ENCODE data around the gene SPN.
"Not testable (repeated sequence)": the region's sequence is repeated elsewhere in the genome, so short reads cannot be mapped to it uniquely, and the experiment has no call there.

Gene SPN

DNA sequence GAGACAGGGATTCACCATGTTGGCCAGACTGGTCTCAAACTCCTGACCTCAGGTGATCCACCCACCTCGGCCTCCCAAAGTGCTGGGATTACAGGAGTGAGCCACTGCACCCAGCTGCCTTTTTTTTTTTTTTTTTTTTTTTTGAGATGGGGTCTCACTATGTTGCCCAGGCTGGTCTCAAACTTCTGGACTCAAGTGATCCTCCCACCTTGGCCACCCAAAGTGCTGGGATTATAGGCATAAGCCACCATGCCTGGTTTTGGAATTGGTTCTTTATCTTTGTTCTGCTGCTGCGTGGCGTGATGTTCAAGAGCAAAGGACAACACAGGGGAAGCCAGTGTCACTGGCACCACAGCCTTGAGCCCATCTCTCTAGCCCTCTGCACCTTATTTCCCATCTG is 32.6 kb downstream of the SPN start:
- H3K36me3 ChIP-seq (ENCODE audit: control insufficient read depth in 2 of 2, insufficient read depth in 1 of 2, low read length in 2 of 2); H3K4me3 ChIP-seq (ENCODE audit: low read depth, low read length); POLR2A ChIA-PET; H3K9me3 ChIP-seq (ENCODE audit: control insufficient read depth, insufficient read depth, low read depth, low read length); H3K4me1 ChIP-seq (ENCODE audit: control insufficient read depth, insufficient read depth, low read length); H3K27ac ChIP-seq (ENCODE audit: extremely low read depth, low read depth, low read length): not testable (repeated sequence)
- CTCF ChIA-PET, result interaction anchor here (0.6 to 0.7 kb wide), 2 partner anchors 30 to 792 kb away, joined by 3 to 5 read pairs; no protein-coding TSS in a partner anchor
- peak; percentile 60; the same call in 1 of the 2 replicates for TF ChIP-seq ZNF121 (tag by site-specific recombination; IDR thresholded peaks at IDR 0.05)

DNA sequence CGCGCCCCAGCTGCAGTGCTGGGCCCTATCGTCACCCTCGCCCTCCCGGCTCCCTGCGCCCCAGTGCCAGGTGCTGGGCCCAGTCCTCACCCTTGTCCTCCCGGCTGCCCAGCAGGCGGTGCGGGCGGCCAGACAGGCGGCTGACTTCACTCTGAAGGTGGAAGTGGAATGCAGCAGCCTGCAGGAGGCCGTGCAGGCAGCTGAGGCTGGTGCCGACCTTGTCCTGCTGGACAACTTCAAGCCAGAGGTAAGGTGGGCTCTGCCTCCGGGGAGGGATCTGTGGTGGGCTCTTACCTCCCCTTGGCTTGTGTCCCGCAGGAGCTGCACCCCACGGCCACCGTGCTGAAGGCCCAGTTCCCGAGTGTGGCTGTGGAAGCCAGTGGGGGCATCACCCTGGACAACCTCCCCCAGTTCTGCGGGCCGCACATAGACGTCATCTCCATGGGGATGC is 33.9 kb downstream of the SPN start:
- TF ChIP-seq, protein P1, sequence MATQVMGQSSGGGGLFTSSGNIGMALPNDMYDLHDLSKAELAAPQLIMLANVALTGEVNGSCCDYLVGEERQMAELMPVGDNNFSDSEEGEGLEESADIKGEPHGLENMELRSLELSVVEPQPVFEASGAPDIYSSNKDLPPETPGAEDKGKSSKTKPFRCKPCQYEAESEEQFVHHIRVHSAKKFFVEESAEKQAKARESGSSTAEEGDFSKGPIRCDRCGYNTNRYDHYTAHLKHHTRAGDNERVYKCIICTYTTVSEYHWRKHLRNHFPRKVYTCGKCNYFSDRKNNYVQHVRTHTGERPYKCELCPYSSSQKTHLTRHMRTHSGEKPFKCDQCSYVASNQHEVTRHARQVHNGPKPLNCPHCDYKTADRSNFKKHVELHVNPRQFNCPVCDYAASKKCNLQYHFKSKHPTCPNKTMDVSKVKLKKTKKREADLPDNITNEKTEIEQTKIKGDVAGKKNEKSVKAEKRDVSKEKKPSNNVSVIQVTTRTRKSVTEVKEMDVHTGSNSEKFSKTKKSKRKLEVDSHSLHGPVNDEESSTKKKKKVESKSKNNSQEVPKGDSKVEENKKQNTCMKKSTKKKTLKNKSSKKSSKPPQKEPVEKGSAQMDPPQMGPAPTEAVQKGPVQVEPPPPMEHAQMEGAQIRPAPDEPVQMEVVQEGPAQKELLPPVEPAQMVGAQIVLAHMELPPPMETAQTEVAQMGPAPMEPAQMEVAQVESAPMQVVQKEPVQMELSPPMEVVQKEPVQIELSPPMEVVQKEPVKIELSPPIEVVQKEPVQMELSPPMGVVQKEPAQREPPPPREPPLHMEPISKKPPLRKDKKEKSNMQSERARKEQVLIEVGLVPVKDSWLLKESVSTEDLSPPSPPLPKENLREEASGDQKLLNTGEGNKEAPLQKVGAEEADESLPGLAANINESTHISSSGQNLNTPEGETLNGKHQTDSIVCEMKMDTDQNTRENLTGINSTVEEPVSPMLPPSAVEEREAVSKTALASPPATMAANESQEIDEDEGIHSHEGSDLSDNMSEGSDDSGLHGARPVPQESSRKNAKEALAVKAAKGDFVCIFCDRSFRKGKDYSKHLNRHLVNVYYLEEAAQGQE (tag by site-specific recombination; IDR thresholded peaks at IDR 0.05), result no peak
- TF ChIP-seq, protein P2, sequence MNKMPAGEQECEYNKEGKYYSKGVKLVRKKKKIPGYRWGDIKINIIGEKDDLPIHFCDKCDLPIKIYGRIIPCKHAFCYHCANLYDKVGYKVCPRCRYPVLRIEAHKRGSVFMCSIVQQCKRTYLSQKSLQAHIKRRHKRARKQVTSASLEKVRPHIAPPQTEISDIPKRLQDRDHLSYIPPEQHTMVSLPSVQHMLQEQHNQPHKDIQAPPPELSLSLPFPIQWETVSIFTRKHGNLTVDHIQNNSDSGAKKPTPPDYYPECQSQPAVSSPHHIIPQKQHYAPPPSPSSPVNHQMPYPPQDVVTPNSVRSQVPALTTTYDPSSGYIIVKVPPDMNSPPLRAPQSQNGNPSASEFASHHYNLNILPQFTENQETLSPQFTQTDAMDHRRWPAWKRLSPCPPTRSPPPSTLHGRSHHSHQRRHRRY (tag by site-specific recombination; IDR thresholded peaks at IDR 0.05), result no peak
- no peak for TF ChIP-seq ZNF133 (tag by site-specific recombination; IDR thresholded peaks at IDR 0.05)
- no peak; the same call in 1 of the 2 replicates for TF ChIP-seq SCRT2 (tag by site-specific recombination; IDR thresholded peaks at IDR 0.05)
- no peak for TF ChIP-seq ZNF140 (tag by site-specific recombination; IDR thresholded peaks at IDR 0.05)
- no peak for TF ChIP-seq YY2 (tag by site-specific recombination; IDR thresholded peaks at IDR 0.05)
- TF ChIP-seq, protein P3, sequence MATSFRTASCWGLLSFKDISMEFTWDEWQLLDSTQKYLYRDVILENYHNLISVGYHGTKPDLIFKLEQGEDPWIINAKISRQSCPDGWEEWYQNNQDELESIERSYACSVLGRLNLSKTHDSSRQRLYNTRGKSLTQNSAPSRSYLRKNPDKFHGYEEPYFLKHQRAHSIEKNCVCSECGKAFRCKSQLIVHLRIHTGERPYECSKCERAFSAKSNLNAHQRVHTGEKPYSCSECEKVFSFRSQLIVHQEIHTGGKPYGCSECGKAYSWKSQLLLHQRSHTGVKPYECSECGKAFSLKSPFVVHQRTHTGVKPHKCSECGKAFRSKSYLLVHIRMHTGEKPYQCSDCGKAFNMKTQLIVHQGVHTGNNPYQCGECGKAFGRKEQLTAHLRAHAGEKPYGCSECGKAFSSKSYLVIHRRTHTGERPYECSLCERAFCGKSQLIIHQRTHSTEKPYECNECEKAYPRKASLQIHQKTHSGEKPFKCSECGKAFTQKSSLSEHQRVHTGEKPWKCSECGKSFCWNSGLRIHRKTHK (tag by site-specific recombination; IDR thresholded peaks at IDR 0.05), result no peak
- TF ChIP-seq, protein P4, sequence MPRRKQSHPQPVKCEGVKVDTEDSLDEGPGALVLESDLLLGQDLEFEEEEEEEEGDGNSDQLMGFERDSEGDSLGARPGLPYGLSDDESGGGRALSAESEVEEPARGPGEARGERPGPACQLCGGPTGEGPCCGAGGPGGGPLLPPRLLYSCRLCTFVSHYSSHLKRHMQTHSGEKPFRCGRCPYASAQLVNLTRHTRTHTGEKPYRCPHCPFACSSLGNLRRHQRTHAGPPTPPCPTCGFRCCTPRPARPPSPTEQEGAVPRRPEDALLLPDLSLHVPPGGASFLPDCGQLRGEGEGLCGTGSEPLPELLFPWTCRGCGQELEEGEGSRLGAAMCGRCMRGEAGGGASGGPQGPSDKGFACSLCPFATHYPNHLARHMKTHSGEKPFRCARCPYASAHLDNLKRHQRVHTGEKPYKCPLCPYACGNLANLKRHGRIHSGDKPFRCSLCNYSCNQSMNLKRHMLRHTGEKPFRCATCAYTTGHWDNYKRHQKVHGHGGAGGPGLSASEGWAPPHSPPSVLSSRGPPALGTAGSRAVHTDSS (tag by site-specific recombination; IDR thresholded peaks at IDR 0.05), result no peak
- TF ChIP-seq ZNF561 (tag by site-specific recombination; IDR thresholded peaks at IDR 0.05; ENCODE audit: borderline replicate concordance), result no peak
- TF ChIP-seq ZNF394 (tag by site-specific recombination; IDR thresholded peaks at IDR 0.05; ENCODE audit: borderline replicate concordance), result no peak
- no peak for TF ChIP-seq KLF9 (tag by site-specific recombination; IDR thresholded peaks at IDR 0.05; ENCODE audit: low read depth)
- TF ChIP-seq OVOL3 (tag by site-specific recombination; IDR thresholded peaks at IDR 0.05), result no peak
- TF ChIP-seq, protein P5, sequence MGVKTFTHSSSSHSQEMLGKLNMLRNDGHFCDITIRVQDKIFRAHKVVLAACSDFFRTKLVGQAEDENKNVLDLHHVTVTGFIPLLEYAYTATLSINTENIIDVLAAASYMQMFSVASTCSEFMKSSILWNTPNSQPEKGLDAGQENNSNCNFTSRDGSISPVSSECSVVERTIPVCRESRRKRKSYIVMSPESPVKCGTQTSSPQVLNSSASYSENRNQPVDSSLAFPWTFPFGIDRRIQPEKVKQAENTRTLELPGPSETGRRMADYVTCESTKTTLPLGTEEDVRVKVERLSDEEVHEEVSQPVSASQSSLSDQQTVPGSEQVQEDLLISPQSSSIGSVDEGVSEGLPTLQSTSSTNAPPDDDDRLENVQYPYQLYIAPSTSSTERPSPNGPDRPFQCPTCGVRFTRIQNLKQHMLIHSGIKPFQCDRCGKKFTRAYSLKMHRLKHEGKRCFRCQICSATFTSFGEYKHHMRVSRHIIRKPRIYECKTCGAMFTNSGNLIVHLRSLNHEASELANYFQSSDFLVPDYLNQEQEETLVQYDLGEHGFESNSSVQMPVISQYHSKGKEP (tag by site-specific recombination; IDR thresholded peaks at IDR 0.05), result no peak
- TF ChIP-seq ZNF626 (tag by site-specific recombination; IDR thresholded peaks at IDR 0.05), result no peak
- CTCF ChIA-PET, result interaction anchor here (0.6 to 1.7 kb wide), 2 partner anchors 25 to 111 kb away, joined by 3 to 5 read pairs; no protein-coding TSS in a partner anchor
- Histone ChIP-seq H3K4me1 (ENCODE audit: control insufficient read depth, insufficient read depth, low read length) (no peaks in the 10 kb centered on the region), H3K4me3 (ENCODE audit: low read depth, low read length) (no peak overlapping the region), H3K36me3 (ENCODE audit: control insufficient read depth in 2 of 2, insufficient read depth in 1 of 2, low read length in 2 of 2) (peaks cover 0 to 8% of the 10 kb centered on the region in 2 experiments; a peak in 1 of 3 replicates), H3K9me3 (ENCODE audit: control insufficient read depth, insufficient read depth, low read depth, low read length) (no peaks in the 10 kb centered on the region), H3K27ac (ENCODE audit: extremely low read depth, low read depth, low read length) (no peak overlapping the region)
- POLR2A ChIA-PET, result interaction anchor here (0.6 kb wide), 1 partner anchor 168 kb away, joined by 9 read pairs; no protein-coding TSS in a partner anchor
